Ishikawa (cell line): ENCODE data around the gene MINDY4B.

ENCODE experiments used
- CEBPB ChIP-seq: IDR thresholded peaks from 2 replicates; pipeline ENCODE4 v1.6.1; 2012
- EGR1 ChIP-seq: IDR thresholded peaks from 2 replicates; pipeline ENCODE4 v1.6.1; 2012
- EP300 ChIP-seq: IDR thresholded peaks from 2 replicates; pipeline ENCODE4 v1.6.1; 2012; ENCODE audit warnings: borderline replicate concordance
- RAD21 ChIP-seq: IDR thresholded peaks from 2 replicates; pipeline ENCODE4 v1.6.1; 2012; ENCODE audit warnings: low read depth
- TF ChIP-seq, protein P1 (sequence below): IDR thresholded peaks from 2 replicates; pipeline ENCODE4 v1.6.1; 2012; ENCODE audit warnings: low read depth, mild to moderate bottlenecking
- TF ChIP-seq, protein P2 (sequence below): IDR thresholded peaks from 2 replicates; pipeline ENCODE4 v1.6.1; 2012

DNA sequence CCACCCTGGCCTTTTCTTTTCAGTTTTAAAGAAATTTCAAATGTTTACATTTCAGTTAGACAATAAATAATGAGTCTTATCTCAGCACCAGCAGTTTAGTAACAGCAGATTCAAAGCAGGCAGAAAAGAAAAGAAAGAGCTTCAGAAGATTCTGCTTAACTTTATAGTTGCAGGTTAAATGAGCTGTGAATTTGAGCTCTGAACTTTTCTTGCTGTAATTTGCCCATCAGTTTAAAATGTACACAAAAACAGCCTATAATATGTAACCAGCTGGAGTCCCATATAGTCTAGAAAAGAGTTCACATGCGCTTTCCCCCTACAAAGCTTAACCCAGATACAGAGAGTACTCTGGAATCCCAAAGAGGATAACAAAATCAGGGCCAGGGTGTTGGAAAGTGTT lies 82.6 kb downstream of the MINDY4B start:
- TF ChIP-seq EGR1 (no peak), EP300 (no peak), RAD21 (no peak), CEBPB (no peak)
- TF ChIP-seq, protein P1, sequence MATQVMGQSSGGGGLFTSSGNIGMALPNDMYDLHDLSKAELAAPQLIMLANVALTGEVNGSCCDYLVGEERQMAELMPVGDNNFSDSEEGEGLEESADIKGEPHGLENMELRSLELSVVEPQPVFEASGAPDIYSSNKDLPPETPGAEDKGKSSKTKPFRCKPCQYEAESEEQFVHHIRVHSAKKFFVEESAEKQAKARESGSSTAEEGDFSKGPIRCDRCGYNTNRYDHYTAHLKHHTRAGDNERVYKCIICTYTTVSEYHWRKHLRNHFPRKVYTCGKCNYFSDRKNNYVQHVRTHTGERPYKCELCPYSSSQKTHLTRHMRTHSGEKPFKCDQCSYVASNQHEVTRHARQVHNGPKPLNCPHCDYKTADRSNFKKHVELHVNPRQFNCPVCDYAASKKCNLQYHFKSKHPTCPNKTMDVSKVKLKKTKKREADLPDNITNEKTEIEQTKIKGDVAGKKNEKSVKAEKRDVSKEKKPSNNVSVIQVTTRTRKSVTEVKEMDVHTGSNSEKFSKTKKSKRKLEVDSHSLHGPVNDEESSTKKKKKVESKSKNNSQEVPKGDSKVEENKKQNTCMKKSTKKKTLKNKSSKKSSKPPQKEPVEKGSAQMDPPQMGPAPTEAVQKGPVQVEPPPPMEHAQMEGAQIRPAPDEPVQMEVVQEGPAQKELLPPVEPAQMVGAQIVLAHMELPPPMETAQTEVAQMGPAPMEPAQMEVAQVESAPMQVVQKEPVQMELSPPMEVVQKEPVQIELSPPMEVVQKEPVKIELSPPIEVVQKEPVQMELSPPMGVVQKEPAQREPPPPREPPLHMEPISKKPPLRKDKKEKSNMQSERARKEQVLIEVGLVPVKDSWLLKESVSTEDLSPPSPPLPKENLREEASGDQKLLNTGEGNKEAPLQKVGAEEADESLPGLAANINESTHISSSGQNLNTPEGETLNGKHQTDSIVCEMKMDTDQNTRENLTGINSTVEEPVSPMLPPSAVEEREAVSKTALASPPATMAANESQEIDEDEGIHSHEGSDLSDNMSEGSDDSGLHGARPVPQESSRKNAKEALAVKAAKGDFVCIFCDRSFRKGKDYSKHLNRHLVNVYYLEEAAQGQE: no peak
- TF ChIP-seq, protein P2, sequence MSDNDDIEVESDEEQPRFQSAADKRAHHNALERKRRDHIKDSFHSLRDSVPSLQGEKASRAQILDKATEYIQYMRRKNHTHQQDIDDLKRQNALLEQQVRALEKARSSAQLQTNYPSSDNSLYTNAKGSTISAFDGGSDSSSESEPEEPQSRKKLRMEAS: no peak
